ENCODE measurements around the gene HNRNPF. TPM values are rescaled to one million over a fixed set of nuclear protein-coding genes. Genes with fewer than 3 reads are reported as not detected.

Gene HNRNPF
- total RNA-seq, 2 donors from 2014 or later, result 283 to 299 TPM

DNA sequence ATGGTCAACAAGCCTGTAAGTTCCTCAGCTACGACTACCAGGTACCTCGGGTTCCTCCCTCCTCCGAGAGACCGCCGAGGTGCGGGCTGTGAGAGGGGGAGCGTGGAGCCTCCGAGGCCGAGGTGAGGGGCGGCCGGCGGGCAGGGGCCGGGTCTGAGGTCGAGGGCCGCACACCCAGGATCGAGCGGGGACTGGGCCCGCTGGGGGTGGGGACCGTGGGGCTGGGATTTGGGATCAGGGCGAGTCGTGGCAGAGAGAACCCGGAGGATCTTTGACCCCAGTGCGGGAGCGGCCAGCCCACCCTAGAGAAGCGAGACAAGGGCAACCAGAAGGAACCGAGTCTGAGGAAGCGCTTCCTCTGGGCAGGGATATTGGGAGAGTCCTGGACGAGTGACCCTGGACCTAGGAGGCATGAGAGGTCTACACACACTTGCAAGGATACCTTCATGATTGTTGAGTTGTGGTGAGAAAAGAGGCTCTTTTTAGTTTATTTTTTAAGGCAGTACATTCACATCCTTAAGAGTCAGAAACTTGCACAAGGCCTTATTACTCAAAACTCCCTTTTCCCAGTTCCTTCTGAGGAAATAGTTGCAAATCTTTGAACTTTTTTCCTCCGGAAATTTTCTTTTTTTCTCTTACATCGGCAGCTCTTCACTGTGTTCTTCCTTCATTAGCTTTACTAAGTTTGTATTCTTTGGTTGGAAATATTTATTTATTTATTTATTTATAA is 28.3 kb upstream of the HNRNPF start:
- H3K4me3 Mint-ChIP-seq, result peak overlapping the region; percentile 84
- H3K4me1 ChIP-seq (ENCODE audit: control insufficient read depth, insufficient read depth, low read length), result no peaks in the 10 kb centered on the region
- peak overlapping the region; percentile 93 for H3K9ac ChIP-seq (ENCODE audit: extremely low read depth, low read length, poor library complexity, severe bottlenecking)
- 9 to 12% methylated on average over 11 to 30 of the region's 30 CpGs for WGBS, 2 experiments (ENCODE audit: insufficient coverage in 1 of 2, insufficient read length in 1 of 2)
- DNase-seq, result no peak
- H3K27me3 ChIP-seq (ENCODE audit: control insufficient read depth, insufficient read depth, low read length, poor library complexity, severe bottlenecking), result no peaks in the 10 kb centered on the region
- peak overlapping the region; percentile 93 for H3K4me3 ChIP-seq (ENCODE audit: low read length)
- peaks cover 6% of the 10 kb centered on the region for H3K4me1 Mint-ChIP-seq
- no peaks in the 10 kb centered on the region for H3K9me3 ChIP-seq (ENCODE audit: control insufficient read depth, low read length)
- H3K9me3 Mint-ChIP-seq, result peaks cover 2% of the 10 kb centered on the region
- peaks cover 2% of the 10 kb centered on the region for H3K27me3 Mint-ChIP-seq (ENCODE audit: insufficient read depth)
- no peak for TF ChIP-seq CTCF (conservative IDR thresholded peaks at IDR 0.05)
- H3K27ac Mint-ChIP-seq, result peak overlapping the region; percentile 91
- peaks cover 8% of the 10 kb centered on the region for H3K36me3 Mint-ChIP-seq (ENCODE audit: low read depth)
- H3K27ac ChIP-seq (ENCODE audit: low read depth, low read length), result peak overlapping the region; percentile 90
- H3K36me3 ChIP-seq (ENCODE audit: control insufficient read depth, insufficient read depth, low read length), result no peaks in the 10 kb centered on the region

DNA sequence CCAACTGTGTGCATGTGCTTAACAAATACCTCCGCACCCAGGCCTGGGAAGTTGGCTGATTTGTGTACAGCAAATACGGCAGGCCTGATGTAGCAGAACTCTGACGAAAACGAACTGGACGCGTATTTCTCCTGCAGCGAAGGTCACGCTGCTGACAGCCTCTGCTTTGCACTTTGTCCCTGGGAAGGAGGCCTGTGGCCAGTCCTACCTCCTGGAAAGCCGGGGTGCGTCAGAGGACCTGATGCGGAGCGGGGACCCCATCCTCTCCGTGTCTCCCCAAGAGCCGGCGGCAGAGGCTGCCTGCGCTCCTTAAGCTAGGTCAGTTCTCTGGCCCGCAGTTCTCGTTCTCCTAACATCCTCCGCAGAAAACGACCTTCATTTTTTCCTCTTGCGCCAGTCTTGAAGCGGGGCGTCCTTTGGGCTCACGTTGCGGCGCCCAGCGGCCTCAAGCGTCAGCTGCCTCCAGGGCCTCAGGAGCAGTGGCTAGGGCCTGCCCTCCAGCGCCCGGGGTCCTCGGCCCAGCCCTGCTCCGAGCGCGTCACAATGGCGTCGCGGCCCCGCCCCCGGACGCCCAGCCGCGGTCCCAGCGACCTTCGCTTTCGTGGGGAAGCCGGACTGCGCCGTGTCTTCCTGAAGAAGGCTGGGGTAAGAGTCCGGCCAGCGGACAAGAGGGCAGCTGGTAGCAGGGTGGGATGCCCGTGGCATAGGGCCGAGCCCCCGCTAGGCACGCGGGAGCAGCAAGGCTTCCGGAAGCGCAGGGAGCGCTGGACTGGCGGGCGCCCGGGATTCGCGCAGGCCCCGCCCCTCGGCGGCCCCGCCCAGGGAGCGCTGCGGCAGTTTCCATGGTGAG is 27.5 kb upstream of the HNRNPF start, which contains the start of gene ZNF487:
Gene ZNF487, plus strand, starts transcription at position 821 of the 850 bp plus-strand sequence. CDS start 38,703 bp downstream, outside the sequence.
- Histone ChIP-seq H3K27ac (ENCODE audit: low read depth, low read length) (peak within 1 kb of the TSS; percentile 90), H3K9me3 (ENCODE audit: control insufficient read depth, low read length) (no peaks in the 10 kb centered on the region), H3K27me3 (ENCODE audit: control insufficient read depth, insufficient read depth, low read length, poor library complexity, severe bottlenecking) (no peaks in the 10 kb centered on the region), H3K36me3 (ENCODE audit: control insufficient read depth, insufficient read depth, low read length) (no peaks in the 10 kb centered on the region), H3K9ac (ENCODE audit: extremely low read depth, low read length, poor library complexity, severe bottlenecking) (peak within 1 kb of the TSS; percentile 93), H3K4me3 (ENCODE audit: low read length) (peak within 1 kb of the TSS; percentile 93), H3K4me1 (ENCODE audit: control insufficient read depth, insufficient read depth, low read length) (no peaks in the 10 kb centered on the region)
- peak; percentile 97 for DNase-seq
- H3K27ac Mint-ChIP-seq, result peak within 1 kb of the TSS; percentile 96
- peak within 1 kb of the TSS; percentile 84 for H3K4me3 Mint-ChIP-seq
- peak; percentile 31 for TF ChIP-seq CTCF (conservative IDR thresholded peaks at IDR 0.05)
- H3K36me3 Mint-ChIP-seq (ENCODE audit: low read depth), result peaks cover 8% of the 10 kb centered on the region
- H3K4me1 Mint-ChIP-seq, result peaks cover 6% of the 10 kb centered on the region
- peaks cover 2% of the 10 kb centered on the region for H3K9me3 Mint-ChIP-seq
- peaks cover 2% of the 10 kb centered on the region for H3K27me3 Mint-ChIP-seq (ENCODE audit: insufficient read depth)
- WGBS, 2 experiments (ENCODE audit: insufficient coverage in 1 of 2, insufficient read length in 1 of 2), result 6 to 25% methylated on average over 18 to 69 of the region's 69 CpGs

- Mint-ChIP-seq H3K4me3 (no peak overlapping the region), H3K27me3 (ENCODE audit: insufficient read depth) (no peaks in the 10 kb centered on the region), H3K4me1 (peaks cover under 1% of the 10 kb centered on the region), H3K9me3 (peaks cover 2% of the 10 kb centered on the region), H3K27ac (no peak overlapping the region), H3K36me3 (ENCODE audit: low read depth) (peaks cover 3% of the 10 kb centered on the region)
- Histone ChIP-seq H3K27me3 (ENCODE audit: control insufficient read depth, insufficient read depth, low read length, poor library complexity, severe bottlenecking) (no peaks in the 10 kb centered on the region), H3K27ac (ENCODE audit: low read depth, low read length) (no peak overlapping the region), H3K9ac (ENCODE audit: extremely low read depth, low read length, poor library complexity, severe bottlenecking) (no peak overlapping the region), H3K36me3 (ENCODE audit: control insufficient read depth, insufficient read depth, low read length) (no peaks in the 10 kb centered on the region), H3K4me1 (ENCODE audit: control insufficient read depth, insufficient read depth, low read length) (no peaks in the 10 kb centered on the region), H3K4me3 (ENCODE audit: low read length) (no peak overlapping the region), H3K9me3 (ENCODE audit: control insufficient read depth, low read length) (no peaks in the 10 kb centered on the region)
- WGBS, 2 experiments (ENCODE audit: insufficient coverage in 1 of 2, insufficient read length in 1 of 2), result 93 to 94% methylated on average over 6 to 8 of the region's 8 CpGs
- TF ChIP-seq CTCF (conservative IDR thresholded peaks at IDR 0.05), result no peak
- DNase-seq, result no peak
Observed at GRCh38 chr10:43430926-43431663, 22.1 kb upstream of the HNRNPF start.
